PC-3 (cell line): ENCODE data around the gene SCAF4. TPM values are rescaled to one million over a fixed set of nuclear protein-coding genes. Genes with fewer than 3 reads are reported as not detected.
"Not testable (repeated sequence)": the region's sequence is repeated elsewhere in the genome, so short reads cannot be mapped to it uniquely, and the experiment has no call there.

Experiments used
- ATAC-seq: fragments of 200-7000 bp; cut with Tn5 transposase; 2 replicates; pipeline ENCODE4 v1.9.1; 2020; ENCODE audit warnings: mild to moderate bottlenecking, moderate library complexity
- BruUV-seq: library from RNA; stranded (reverse); fragments of 400-500 nt; replicated peaks from 2 replicates; lab custom pipeline; 2021; lab: Mats Ljungman, UMichigan
- CTCF ChIA-PET: fragments of 300-600 bp; sonication (Branson Sonifier 250); formaldehyde crosslinking; loops from one replicate; lab custom pipeline; 2022; ENCODE audit warnings: antibody characterized with exemption; lab: Charles Lee
- POLR2A ChIA-PET: fragments of 300-600 bp; sonication (Branson Sonifier 250); formaldehyde crosslinking; loops from one replicate; lab custom pipeline; 2022; ENCODE audit warnings: antibody characterized with exemption; ENCODE audit not compliant: unreplicated experiment; lab: Charles Lee
- DNase-seq: peaks from one replicate; pipeline ENCODE4 v3.0.0-alpha.2; 2015
- H2AFZ ChIP-seq: fragments of 300-600 bp; sonication (generic); 2 replicates; pipeline ENCODE4 v1.6.0; 2016; ENCODE audit warnings: antibody characterized with exemption, low read length
- H3F3A ChIP-seq: fragments of 300-600 bp; sonication (generic); one replicate; pipeline ENCODE4 v1.6.0; 2017; ENCODE audit warnings: antibody characterized with exemption, low read length, control low read depth, mild to moderate bottlenecking; ENCODE audit not compliant: unreplicated experiment
- H3K27ac ChIP-seq: fragments of 300-600 bp; sonication (generic); 2 replicates; pipeline ENCODE4 v1.5.1; 2016; ENCODE audit warnings: mild to moderate bottlenecking, low read length
- H3K27me3 ChIP-seq: fragments of 300-600 bp; sonication (generic); 2 replicates; pipeline ENCODE4 v1.6.1; 2016; ENCODE audit warnings: low read length, mixed read lengths
- H3K36me3 ChIP-seq: fragments of 300-600 bp; sonication (generic); 2 replicates; pipeline ENCODE4 v1.6.1; 2016; ENCODE audit warnings: low read depth, mixed run types, low read length, mixed read lengths
- H3K4me1 ChIP-seq: fragments of 300-600 bp; sonication (generic); 2 replicates; pipeline ENCODE4 v1.5.1; 2016; ENCODE audit warnings: low read length; ENCODE audit not compliant: insufficient read depth
- H3K4me2 ChIP-seq: fragments of 300-600 bp; sonication (generic); 2 replicates; pipeline ENCODE4 v1.6.0; 2016; ENCODE audit warnings: low read length
- H3K4me3 ChIP-seq: fragments of 300-600 bp; sonication (generic); 2 replicates; pipeline ENCODE4 v1.5.1; 2016; ENCODE audit warnings: mild to moderate bottlenecking, low read length, mixed read lengths
- H3K79me2 ChIP-seq: fragments of 300-600 bp; sonication (generic); 2 replicates; pipeline ENCODE4 v1.6.1; 2017; ENCODE audit warnings: low read length, mixed read lengths
- H3K9ac ChIP-seq: fragments of 300-600 bp; sonication (generic); 2 replicates; pipeline ENCODE4 v1.6.0; 2016; ENCODE audit warnings: mild to moderate bottlenecking, low read length
- H3K9me2 ChIP-seq: fragments of 300-600 bp; sonication (generic); replicated peaks from 2 replicates; pipeline ENCODE4 v1.6.1; 2016; ENCODE audit warnings: mixed run types, low read length, mixed read lengths
- H3K9me3 ChIP-seq: fragments of 300-600 bp; sonication (generic); 2 replicates; pipeline ENCODE4 v1.6.1; 2016; ENCODE audit warnings: low read length, mixed read lengths
- H4K20me1 ChIP-seq: fragments of 300-600 bp; sonication (generic); 2 replicates; pipeline ENCODE4 v1.6.1; 2016; ENCODE audit warnings: low read length, mixed read lengths
- CTCF ChIP-seq: fragments of 300-600 bp; sonication (generic); conservative IDR thresholded peaks from 2 replicates; pipeline ENCODE4 v1.5.1; 2017; ENCODE audit warnings: antibody characterized with exemption, low read depth, mild to moderate bottlenecking, low read length
- EZH2 ChIP-seq: fragments of 300-600 bp; sonication (generic); IDR thresholded peaks from one replicate; pipeline ENCODE4 v1.6.1; 2017; ENCODE audit warnings: antibody characterized with exemption, mild to moderate bottlenecking, low read length; ENCODE audit not compliant: unreplicated experiment
- EZH2phosphoT487 ChIP-seq: fragments of 300-600 bp; sonication (generic); IDR thresholded peaks from 2 replicates; pipeline ENCODE4 v1.6.1; 2018; ENCODE audit warnings: mild to moderate bottlenecking, antibody characterized with exemption, low read length, borderline replicate concordance
- intact Hi-C: fragments of 100-400 bp; cut with micrococcal nuclease; formaldehyde crosslinking; loops from 2 replicates; pipeline ENCODE4 v1.9.0; 2023
- total RNA-seq: library from RNA; depleted of rRNA; stranded (reverse); fragments of >200 nt; gene quantifications from 2 replicates; pipeline ENCODE4 v1.2.3, GENCODE V29; 2014

The SCAF4 gene
- total RNA-seq, 1 experiment from 2014 or later: 11.2 TPM

- CTCF ChIA-PET: no interaction called here
- no peak for DNase-seq
- no TSS peak for BruUV-seq
- Histone ChIP-seq H3K9me2 (no peaks in the 10 kb centered on the region), H3K4me1 (no peaks in the 10 kb centered on the region), H3K27me3 (no peaks in the 10 kb centered on the region), H3K9me3 (no peaks in the 10 kb centered on the region), H3K4me3 (no peak overlapping the region), H3K36me3 (no peaks in the 10 kb centered on the region), H3K4me2 (no peak overlapping the region), H4K20me1 (no peaks in the 10 kb centered on the region), H3K9ac (no peak overlapping the region), H3F3A (no peaks in the 10 kb centered on the region), H3K79me2 (no peaks in the 10 kb centered on the region), H2AFZ (no peak overlapping the region), H3K27ac (no peak overlapping the region)
- TF ChIP-seq EZH2phosphoT487 (no peak), CTCF (no peak), EZH2 (no peak)
- intact Hi-C loops: no loop called here
- POLR2A ChIA-PET: no interaction called here
- no peak for ATAC-seq
These were observed 95.0 kb downstream of the SCAF4 start for GRCh38 chr21:31636874-31637273.

- POLR2A ChIA-PET: no interaction called here
- Histone ChIP-seq H3K4me2 (no peak overlapping the region), H3K9me2 (no peaks in the 10 kb centered on the region), H2AFZ (no peak overlapping the region), H3K9me3 (no peaks in the 10 kb centered on the region), H3K79me2 (no peaks in the 10 kb centered on the region), H3K4me3 (no peak overlapping the region), H3K27ac (no peak overlapping the region), H3K4me1 (peaks cover 6% of the 10 kb centered on the region), H4K20me1 (no peaks in the 10 kb centered on the region), H3K27me3 (no peaks in the 10 kb centered on the region), H3K9ac (no peak overlapping the region), H3K36me3 (no peaks in the 10 kb centered on the region), H3F3A (no peaks in the 10 kb centered on the region)
- DNase-seq (no peak), ATAC-seq (no peak)
- TF ChIP-seq EZH2 (no peak), EZH2phosphoT487 (no peak), CTCF (no peak)
- intact Hi-C loops: no loop called here
- CTCF ChIA-PET: no interaction called here
- no TSS peak for BruUV-seq
These were observed 96.9 kb downstream of the SCAF4 start for GRCh38 chr21:31634993-31635392.

GRCh38 chr21:31631881-31632280, 100.0 kb downstream of the SCAF4 start:
- intact Hi-C loops: not testable (repeated sequence)

More at GRCh38 chr21:31631881-31632280, 100.0 kb downstream of the SCAF4 start:
- H3K9me2 ChIP-seq, H4K20me1 ChIP-seq, H3K4me2 ChIP-seq, ATAC-seq, H2AFZ ChIP-seq, H3K79me2 ChIP-seq, DNase-seq, POLR2A ChIA-PET, H3K9ac ChIP-seq, BruUV-seq, H3K4me3 ChIP-seq, H3K36me3 ChIP-seq, H3F3A ChIP-seq, H3K9me3 ChIP-seq, H3K27ac ChIP-seq, H3K27me3 ChIP-seq, CTCF ChIA-PET: not testable (repeated sequence)
- H3K4me1 ChIP-seq: peaks cover 15% of the 10 kb centered on the region
